Right lobe of liver (tissue), 6 donors: ENCODE measurements around the gene RAB37. TPM values are rescaled to one million over a fixed set of nuclear protein-coding genes. Genes with fewer than 3 reads are reported as not detected.
A peak's percentile ranks its signal among the peaks of the same experiment; 100 is the strongest.

Source experiments
- ATAC-seq, 4 donors: fragments of 200-7000 bp; cut with Tn5 transposase; one replicate each; pipeline ENCODE4 v1.9.1; 2020; ENCODE audit warnings: mild to moderate bottlenecking in 4 of 4, moderate library complexity in 4 of 4
- DNase-seq, 3 donors: peaks; one replicate each; pipeline ENCODE4 v3.0.0-alpha.2; 2020
- H3K27ac ChIP-seq, 3 donors: fragments of 200-600 bp; one replicate each; pipeline ENCODE4 v1.8.0; 2022
- H3K27me3 ChIP-seq, 2 donors: fragments of 200-600 bp; one replicate each; pipeline ENCODE4 v1.8.0; 2022
- H3K36me3 ChIP-seq, 4 donors: fragments of 200-600 bp; sonication (generic) in 1 of 4; one replicate each; pipeline versions ENCODE4 v1.5.1 to v1.8.0; 2017 to 2022; ENCODE audit warnings: control low read depth in 1 of 4
- H3K4me1 ChIP-seq, 4 donors: fragments of 200-600 bp; sonication (generic) in 1 of 4; one replicate each; pipeline versions ENCODE4 v1.5.1 to v1.8.0; 2017 to 2022; ENCODE audit warnings: control low read depth in 1 of 4
- H3K4me3 ChIP-seq, 3 donors: fragments of 200-600 bp; one replicate each; pipeline ENCODE4 v1.8.0; 2022
- H3K9me3 ChIP-seq, 4 donors: fragments of 200-600 bp; sonication (generic) in 1 of 4; one replicate each; pipeline versions ENCODE4 v1.5.1 to v1.8.0; 2017 to 2022; ENCODE audit warnings: control low read depth in 1 of 4
- CTCF ChIP-seq, 4 donors: fragments of 200-600 bp in 3 of 4; fragments of 450-650 bp in 1 of 4; IDR thresholded peaks; one replicate each; pipeline versions ENCODE4 v1.5.1 to v1.8.0; 2016 to 2022; ENCODE audit warnings: antibody characterized with exemption in 4 of 4, mild to moderate bottlenecking in 2 of 4
- POLR2A ChIP-seq: fragments of 450-650 bp; IDR thresholded peaks from one replicate; pipeline ENCODE4 v1.6.1; 2017; ENCODE audit warnings: antibody characterized with exemption, mild to moderate bottlenecking
- WGBS: methylation state at CpG from one replicate; pipeline ENCODE4 v1.1.6; 2018; ENCODE audit warnings: low coverage, low lambda C conversion rate; ENCODE audit not compliant: insufficient coverage; ENCODE audit errors: missing lambda C conversion rate; 5-methylcytosine and 5-hydroxymethylcytosine counted together
- intact Hi-C, 2 donors: fragments of 100-400 bp; cut with DNase I; formaldehyde crosslinking; loops; one replicate each; pipeline versions ENCODE4 v1.11.2 to v1.14.1; 2022
- total RNA-seq, 6 experiments: library from RNA; depleted of rRNA in 2 of 6; stranded (reverse); fragments of >200 nt in 2 of 6; fragmentation: NEBNext Ultra II Directional in 3 of 6; extraction: Animal tissue kit (Norgen Biotek cat#: 25700) in 3 of 6; gene quantifications; one replicate each; pipeline versions ENCODE4 v1.1.0 to v1.2.4, GENCODE V29; 2016 to 2023
- donor health status: DM: no; HTN: yes; CAD: no.
- donor health status: DM: no; HTN: no; CAD: no.
- donor health status: DM: no; HTN: no; CAD: no.
- donor health status: DM: no; HTN: yes; CAD: no.
- donor health status: DM: no; HTN: yes; CAD: no.

The RAB37 gene
- total RNA-seq, 6 experiments from 2014 or later = 5.0 to 14.4 (median 9.0) TPM

DNA sequence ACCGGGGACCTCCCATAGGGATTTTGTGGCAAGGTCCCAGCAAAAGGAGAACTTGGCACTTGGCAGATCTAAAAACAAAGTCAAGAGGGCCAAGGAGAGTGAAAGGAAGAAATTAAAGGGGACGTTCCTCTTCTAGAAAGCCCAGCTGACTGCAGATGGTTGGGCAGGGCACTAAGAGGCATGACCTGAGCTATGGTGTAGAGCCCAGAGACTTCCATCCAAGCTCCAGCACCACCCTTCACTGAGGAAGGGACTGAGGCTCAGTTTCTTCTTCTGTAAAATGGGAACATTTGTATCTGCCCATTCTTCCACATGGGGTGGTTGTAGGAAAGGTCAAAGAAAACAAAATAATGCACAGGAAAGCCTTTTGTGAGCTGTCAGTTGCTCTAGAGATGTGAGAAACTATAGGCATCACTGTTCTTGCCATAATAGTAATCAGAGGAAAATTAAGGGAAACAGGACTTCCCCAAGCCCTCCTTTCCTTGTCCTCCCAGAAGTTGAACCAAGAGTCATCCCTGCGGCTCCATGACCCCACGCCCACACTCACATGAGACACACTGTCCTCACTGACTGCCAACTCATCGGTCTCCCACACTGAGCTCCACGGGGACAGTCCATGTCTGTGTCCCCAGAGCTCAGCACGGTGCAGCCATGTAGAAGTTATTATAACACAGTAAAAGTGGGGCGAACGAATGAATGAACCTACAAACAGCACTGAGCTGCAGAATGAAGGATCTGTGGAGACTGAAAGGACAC is 34.8 kb upstream of the RAB37 start:
- 56% methylated on average over 7 of the region's 9 CpGs for whole genome bisulfite sequencing
- H3K36me3 ChIP-seq = no peaks in the 10 kb centered on the region
- DNase-seq (no peak), ATAC-seq (peak in 2 of 4 donors; percentile 28 to 40)
- H3K27me3 ChIP-seq = no peaks in the 10 kb centered on the region
- H3K27ac ChIP-seq = no peak overlapping the region
- no peak for TF ChIP-seq POLR2A
- TF ChIP-seq CTCF (IDR thresholded peaks at IDR 0.05) = no peak
- H3K4me1 ChIP-seq = no peaks in the 10 kb centered on the region
- intact Hi-C loops = no loop called here
- no peaks in the 10 kb centered on the region for H3K9me3 ChIP-seq
- H3K4me3 ChIP-seq = no peak overlapping the region

DNA sequence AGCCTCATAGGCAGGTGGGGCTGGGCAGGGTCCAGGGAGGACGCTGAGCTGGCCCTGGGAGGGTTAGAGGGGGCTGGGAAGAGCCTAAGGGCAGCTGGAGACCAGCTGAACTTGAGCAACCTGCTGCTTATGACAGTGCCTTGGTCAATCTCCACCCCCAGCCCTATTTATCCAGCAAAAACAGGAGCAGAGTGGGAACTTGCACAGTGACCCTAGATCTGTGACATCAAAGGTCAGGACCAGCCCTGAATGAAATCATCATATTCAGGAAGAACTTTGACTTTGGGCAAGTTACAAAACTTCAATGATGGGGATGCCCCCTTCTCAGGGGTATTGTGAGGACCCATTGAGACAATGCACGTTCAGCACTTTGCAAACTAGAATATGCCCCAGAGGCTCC is 33.7 kb upstream of the RAB37 start:
- no peak overlapping the region for H3K4me3 ChIP-seq
- no peak for DNase-seq
- no peaks in the 10 kb centered on the region for H3K9me3 ChIP-seq
- intact Hi-C loops = no loop called here
- TF ChIP-seq CTCF (IDR thresholded peaks at IDR 0.05) (no peak), POLR2A (no peak)
- ATAC-seq = no peak
- H3K36me3 ChIP-seq = no peaks in the 10 kb centered on the region
- H3K27me3 ChIP-seq = no peaks in the 10 kb centered on the region
- no peaks in the 10 kb centered on the region for H3K4me1 ChIP-seq
- no peak overlapping the region for H3K27ac ChIP-seq
- 33% methylated on average over 2 of the region's 2 CpGs for WGBS

DNA sequence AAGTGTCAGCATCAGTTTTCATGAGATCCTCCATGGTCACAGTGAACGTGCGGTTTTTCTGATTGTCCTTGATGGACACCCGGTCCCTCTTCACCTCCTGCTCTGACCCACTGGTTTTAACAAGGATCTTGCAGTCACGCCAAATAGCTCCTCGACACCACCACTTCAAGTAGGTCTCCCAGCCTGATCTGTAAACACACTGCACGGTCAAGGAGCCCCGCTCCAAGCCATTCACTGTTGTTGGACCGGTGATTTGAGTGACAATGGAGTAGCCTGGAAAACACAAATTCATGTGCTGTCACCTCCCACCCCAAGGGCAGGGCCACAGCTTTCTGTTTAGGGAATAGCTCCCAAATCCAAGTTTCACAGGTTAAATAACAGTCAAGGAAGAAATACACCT is 32.5 kb upstream of the RAB37 start:
- no peak for DNase-seq
- no peak for ATAC-seq
- no peak for TF ChIP-seq POLR2A
- no peak for TF ChIP-seq CTCF (IDR thresholded peaks at IDR 0.05)

GRCh38 chr17:74711058-74711824 is 25.8 kb upstream of the RAB37 start:
- Histone ChIP-seq H3K9me3 (no peaks in the 10 kb centered on the region), H3K27ac (no peak overlapping the region), H3K27me3 (no peaks in the 10 kb centered on the region), H3K36me3 (no peaks in the 10 kb centered on the region), H3K4me1 (no peaks in the 10 kb centered on the region), H3K4me3 (no peak overlapping the region)
- TF ChIP-seq POLR2A (no peak), CTCF (IDR thresholded peaks at IDR 0.05) (no peak)
- intact Hi-C loops = no loop called here
- no peak for ATAC-seq
- no peak for DNase-seq
- 41% methylated on average over 12 of the region's 12 CpGs for WGBS

More for the DNA sequence above, 32.5 kb upstream of the RAB37 start:
- H3K36me3 ChIP-seq = no peaks in the 10 kb centered on the region
- WGBS = 88% methylated on average over 5 of the region's 8 CpGs
- intact Hi-C loops = no loop called here
- H3K27ac ChIP-seq = no peak overlapping the region
- no peaks in the 10 kb centered on the region for H3K27me3 ChIP-seq
- no peaks in the 10 kb centered on the region for H3K9me3 ChIP-seq
- no peaks in the 10 kb centered on the region for H3K4me1 ChIP-seq
- no peak overlapping the region for H3K4me3 ChIP-seq
